Measurements from ENCODE around the gene KATNAL1. TPM values are rescaled to one million over a fixed set of nuclear protein-coding genes. Genes with fewer than 3 reads are reported as not detected.

Gene KATNAL1
- total RNA-seq, 1 experiment from 2014 or later, result 11.2 TPM

DNA sequence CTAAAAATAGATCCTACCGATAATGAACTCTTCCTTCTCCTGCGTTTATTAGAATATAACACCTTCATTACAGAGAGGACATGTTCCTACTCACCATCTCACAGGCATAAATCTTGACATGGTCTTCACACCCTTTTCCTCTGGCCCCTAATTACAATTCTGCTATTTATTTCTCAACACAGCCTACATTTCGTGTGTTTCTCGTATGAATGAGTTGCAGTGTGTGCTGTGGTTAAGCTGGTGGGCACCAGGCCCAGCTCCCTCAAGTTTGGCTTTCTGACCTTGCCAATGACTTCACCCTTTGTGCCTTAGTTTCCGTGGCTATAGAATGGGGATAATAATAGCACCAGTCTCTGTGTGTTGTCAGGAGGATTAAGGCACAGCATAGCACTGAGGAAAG lies 12.3 kb upstream of the KATNAL1 start:
- WGBS (ENCODE audit: extremely low coverage, insufficient read length, low lambda C conversion rate), result no CpG with 5 or more reads among the region's 5 CpGs
- no peaks in the 10 kb centered on the region for H3K27me3 Mint-ChIP-seq (ENCODE audit: low read depth)
- Histone ChIP-seq H3K56ac (ENCODE audit: insufficient read length, low read depth, low read length) (no peak overlapping the region), H3K27me3 (ENCODE audit: insufficient read depth, low read length) (no peaks in the 10 kb centered on the region), H4K8ac (replicated peaks; ENCODE audit: insufficient read length, low read depth, low read length) (no peak overlapping the region), H4K91ac (ENCODE audit: insufficient read length, low read depth, low read length) (no peak overlapping the region), H2BK120ac (ENCODE audit: low read depth, low read length, poor library complexity, severe bottlenecking) (no peak overlapping the region), H3K27ac (ENCODE audit: insufficient read length, low read depth, low read length) (no peak overlapping the region), H3K79me2 (ENCODE audit: insufficient read depth, low read length) (no peaks in the 10 kb centered on the region), H2BK15ac (ENCODE audit: low read depth, low read length) (no peak overlapping the region), H4K5ac (ENCODE audit: insufficient read length, low read depth, low read length) (no peak overlapping the region), H3K9ac (ENCODE audit: extremely low read depth, insufficient read length, low read length) (no peak overlapping the region), H3K18ac (ENCODE audit: insufficient read length, low read depth, low read length) (no peak overlapping the region), H3K4ac (ENCODE audit: low read depth, low read length) (no peak overlapping the region), H3K4me1 (ENCODE audit: insufficient read depth, low read length) (no peaks in the 10 kb centered on the region), H3K9me3 (ENCODE audit: control insufficient read depth, low read depth, low read length) (no peaks in the 10 kb centered on the region), H3K23me2 (ENCODE audit: insufficient read length, low read depth, low read length, poor library complexity, severe bottlenecking) (no peaks in the 10 kb centered on the region), H2BK20ac (ENCODE audit: low read depth, low read length, poor library complexity, severe bottlenecking) (no peak overlapping the region), H4K20me1 (ENCODE audit: control insufficient read depth, insufficient read depth, insufficient read length) (no peaks in the 10 kb centered on the region), H3K23ac (ENCODE audit: insufficient read length, low read depth, low read length) (no peak overlapping the region), H3K79me1 (ENCODE audit: insufficient read depth, low read depth, low read length, poor library complexity, severe bottlenecking) (no peaks in the 10 kb centered on the region), H3K4me2 (ENCODE audit: insufficient read depth, insufficient read length, low read length) (no peak overlapping the region), H2BK12ac (ENCODE audit: insufficient read length, low read depth, low read length) (no peak overlapping the region), H2AK5ac (ENCODE audit: insufficient read length, low read length) (no peak overlapping the region), H2AFZ (ENCODE audit: low read length) (no peak overlapping the region), H2BK5ac (ENCODE audit: insufficient read length, low read length) (no peak overlapping the region), H3T11ph (ENCODE audit: low read length) (no peak overlapping the region), H3K14ac (ENCODE audit: insufficient read depth, low read length) (no peak overlapping the region)
- peaks cover 0 to 17% (median 6%) of the 10 kb centered on the region in 3 experiments; a peak in 3 of 7 replicates for H3K36me3 Mint-ChIP-seq (ENCODE audit: insufficient read depth in 1 of 3, low read depth in 3 of 3)
- H3K4me1 Mint-ChIP-seq, result peaks cover 3 to 5% of the 10 kb centered on the region in 2 experiments
- no peak overlapping the region for H3K4me3 Mint-ChIP-seq
- TF ChIP-seq, protein P1, sequence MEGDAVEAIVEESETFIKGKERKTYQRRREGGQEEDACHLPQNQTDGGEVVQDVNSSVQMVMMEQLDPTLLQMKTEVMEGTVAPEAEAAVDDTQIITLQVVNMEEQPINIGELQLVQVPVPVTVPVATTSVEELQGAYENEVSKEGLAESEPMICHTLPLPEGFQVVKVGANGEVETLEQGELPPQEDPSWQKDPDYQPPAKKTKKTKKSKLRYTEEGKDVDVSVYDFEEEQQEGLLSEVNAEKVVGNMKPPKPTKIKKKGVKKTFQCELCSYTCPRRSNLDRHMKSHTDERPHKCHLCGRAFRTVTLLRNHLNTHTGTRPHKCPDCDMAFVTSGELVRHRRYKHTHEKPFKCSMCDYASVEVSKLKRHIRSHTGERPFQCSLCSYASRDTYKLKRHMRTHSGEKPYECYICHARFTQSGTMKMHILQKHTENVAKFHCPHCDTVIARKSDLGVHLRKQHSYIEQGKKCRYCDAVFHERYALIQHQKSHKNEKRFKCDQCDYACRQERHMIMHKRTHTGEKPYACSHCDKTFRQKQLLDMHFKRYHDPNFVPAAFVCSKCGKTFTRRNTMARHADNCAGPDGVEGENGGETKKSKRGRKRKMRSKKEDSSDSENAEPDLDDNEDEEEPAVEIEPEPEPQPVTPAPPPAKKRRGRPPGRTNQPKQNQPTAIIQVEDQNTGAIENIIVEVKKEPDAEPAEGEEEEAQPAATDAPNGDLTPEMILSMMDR (conservative IDR thresholded peaks at IDR 0.05), result no peak
- no peak overlapping the region for H3K27ac Mint-ChIP-seq
- peaks cover 0 to 11% of the 10 kb centered on the region in 2 experiments; a peak in 1 of 5 replicates for H3K9me3 Mint-ChIP-seq
- DNase-seq, result no peak
